Activated T-cell treated with anti-CD3 and anti-CD28 coated beads, Interleukin-2, amount 50 U/mL, for 24 hours (primary cell): ENCODE data around the gene SANBR.

Experiments
- DNase-seq: peaks from one replicate; pipeline ENCODE4 v3.0.0-alpha.2; 2020
- H3K27ac Mint-ChIP-seq: 2 replicates; pipeline ENCODE4 v1.8.0; 2020; ENCODE audit warnings: mild to moderate bottlenecking, mixed read lengths
- H3K27me3 Mint-ChIP-seq: 2 replicates; pipeline ENCODE4 v1.8.0; 2020; ENCODE audit warnings: mixed read lengths
- H3K36me3 Mint-ChIP-seq: 2 replicates; pipeline ENCODE4 v1.8.0; 2020; ENCODE audit warnings: low read depth, mixed read lengths
- H3K4me1 Mint-ChIP-seq: 2 replicates; pipeline ENCODE4 v1.8.0; 2020; ENCODE audit warnings: low read depth, mixed read lengths
- H3K4me3 Mint-ChIP-seq: 2 replicates; pipeline ENCODE4 v1.8.0; 2020; ENCODE audit warnings: mild to moderate bottlenecking, moderate library complexity, mixed read lengths
- H3K9me3 Mint-ChIP-seq: 2 replicates; pipeline ENCODE4 v1.8.0; 2020; ENCODE audit warnings: mixed read lengths

The SANBR gene

DNA sequence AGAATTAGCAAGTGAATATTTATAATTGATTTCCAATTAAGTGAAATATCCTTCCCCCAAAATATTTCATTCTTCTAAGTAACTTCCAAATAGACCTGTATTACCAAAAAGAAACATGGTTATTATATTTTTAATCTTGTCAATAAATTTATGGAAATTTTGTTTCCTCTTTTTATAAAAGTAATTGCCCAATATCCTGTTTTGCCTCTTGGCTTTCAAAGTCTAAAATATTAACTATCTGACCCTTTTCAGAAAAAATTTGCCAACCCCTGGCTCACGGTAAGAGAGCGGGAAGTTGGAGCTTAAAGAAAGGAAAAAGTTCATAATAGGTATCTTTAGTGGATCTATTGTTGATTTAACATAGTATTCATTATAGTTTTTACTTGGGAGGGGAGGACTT is 20.4 kb upstream of the SANBR start:
- peaks cover 68% of the 10 kb centered on the region for H3K36me3 Mint-ChIP-seq
- H3K27ac Mint-ChIP-seq = no peak overlapping the region
- DNase-seq = no peak
- no peak overlapping the region for H3K4me3 Mint-ChIP-seq
- peaks cover 23% of the 10 kb centered on the region for H3K4me1 Mint-ChIP-seq
- H3K27me3 Mint-ChIP-seq = no peaks in the 10 kb centered on the region
- H3K9me3 Mint-ChIP-seq = no peaks in the 10 kb centered on the region

DNA sequence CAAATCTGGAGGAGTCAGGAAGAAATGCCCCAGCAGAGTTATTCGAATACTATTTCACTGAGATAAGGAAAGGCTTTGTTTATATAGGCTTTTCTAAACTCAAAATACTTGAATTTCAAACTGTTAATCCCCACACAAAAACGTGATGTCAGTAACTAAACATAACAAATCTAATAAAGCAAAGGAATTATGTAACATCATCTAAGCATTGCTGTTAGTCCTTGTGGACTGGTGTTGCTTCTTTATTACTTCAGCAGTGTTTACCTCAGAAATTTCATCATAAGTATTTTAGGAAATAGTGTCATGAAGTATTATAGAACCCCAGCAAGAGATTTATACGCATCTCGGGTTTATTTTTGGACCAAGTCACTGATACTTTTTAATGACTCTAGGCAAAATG is 19.7 kb upstream of the SANBR start:
- Mint-ChIP-seq H3K27ac (no peak overlapping the region), H3K4me1 (peaks cover 21% of the 10 kb centered on the region), H3K36me3 (peaks cover 74% of the 10 kb centered on the region), H3K9me3 (no peaks in the 10 kb centered on the region), H3K27me3 (no peaks in the 10 kb centered on the region), H3K4me3 (no peak overlapping the region)
- DNase-seq = no peak

DNA sequence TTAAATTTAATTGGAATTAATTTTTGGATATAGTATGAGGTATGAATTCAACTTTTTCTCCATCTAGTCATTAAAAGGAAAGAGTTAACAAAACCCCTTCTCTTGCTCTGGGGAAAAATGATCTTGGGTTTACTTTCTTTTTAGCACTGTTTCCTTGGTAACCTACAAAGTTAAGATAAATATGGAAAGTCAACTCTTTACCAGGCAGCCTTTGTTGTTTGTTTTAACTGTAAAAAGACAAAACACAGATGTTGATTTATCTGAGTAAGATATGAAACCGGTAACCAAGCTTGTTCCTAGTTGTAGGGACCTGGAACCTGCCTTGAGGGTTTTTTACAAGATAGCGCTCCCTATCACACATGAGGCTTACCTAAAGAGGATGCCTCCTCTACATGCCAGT is 10.1 kb upstream of the SANBR start:
- H3K27ac Mint-ChIP-seq = no peak overlapping the region
- no peaks in the 10 kb centered on the region for H3K9me3 Mint-ChIP-seq
- H3K36me3 Mint-ChIP-seq = peaks cover 30% of the 10 kb centered on the region

DNA sequence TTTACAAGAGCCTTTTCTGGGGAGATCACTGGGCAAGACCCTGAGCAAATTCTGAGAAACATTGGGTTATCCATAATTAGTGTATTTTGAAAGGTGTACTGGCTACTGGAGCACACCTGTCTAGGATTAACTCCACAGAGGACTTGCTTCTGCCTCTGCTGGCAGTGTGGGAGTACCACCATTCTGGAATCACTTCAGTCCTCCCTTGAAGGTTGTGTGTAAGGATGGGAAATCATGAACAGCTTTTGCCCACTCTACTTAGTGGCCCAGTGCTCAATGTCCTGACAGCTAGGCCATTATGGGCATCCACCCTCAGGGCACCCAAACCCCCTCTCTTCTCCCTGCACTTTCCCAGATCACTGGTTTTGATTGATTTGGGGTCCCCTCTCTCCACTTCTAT is 8.1 kb upstream of the SANBR start:
- Mint-ChIP-seq H3K4me1 (peaks cover 2% of the 10 kb centered on the region), H3K27ac (no peak overlapping the region), H3K9me3 (no peaks in the 10 kb centered on the region), H3K4me3 (no peak overlapping the region), H3K27me3 (no peaks in the 10 kb centered on the region), H3K36me3 (peaks cover 21% of the 10 kb centered on the region)
- DNase-seq = no peak

More for the DNA sequence above, 10.1 kb upstream of the SANBR start:
- no peak for DNase-seq
- Mint-ChIP-seq H3K4me1 (peaks cover 2% of the 10 kb centered on the region), H3K4me3 (no peak overlapping the region), H3K27me3 (no peaks in the 10 kb centered on the region)

DNA sequence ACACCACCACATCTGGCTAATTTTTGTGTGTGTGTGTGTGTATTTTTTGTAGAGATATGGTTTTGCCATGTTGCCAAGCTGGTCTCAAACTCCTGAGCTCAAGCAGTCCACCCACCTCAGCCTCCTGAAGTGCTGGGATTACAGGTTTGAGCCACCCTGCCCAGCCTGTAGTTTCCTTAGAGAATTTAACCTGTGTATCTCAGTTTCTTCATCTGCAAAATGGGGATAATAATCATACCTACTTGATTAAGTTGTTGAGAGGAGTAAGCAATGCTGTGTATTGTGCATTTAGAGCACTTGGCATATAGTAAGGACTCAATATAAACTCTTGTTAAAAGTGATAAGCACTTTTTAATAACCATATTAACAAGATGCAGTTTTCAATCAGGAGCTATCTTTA is 6.3 kb upstream of the SANBR start:
- H3K9me3 Mint-ChIP-seq = no peaks in the 10 kb centered on the region
- H3K4me3 Mint-ChIP-seq = no peak overlapping the region
- DNase-seq = no peak
- peaks cover 2% of the 10 kb centered on the region for H3K4me1 Mint-ChIP-seq
- no peak overlapping the region for H3K27ac Mint-ChIP-seq
- H3K27me3 Mint-ChIP-seq = no peaks in the 10 kb centered on the region
- peaks cover 15% of the 10 kb centered on the region for H3K36me3 Mint-ChIP-seq

DNA sequence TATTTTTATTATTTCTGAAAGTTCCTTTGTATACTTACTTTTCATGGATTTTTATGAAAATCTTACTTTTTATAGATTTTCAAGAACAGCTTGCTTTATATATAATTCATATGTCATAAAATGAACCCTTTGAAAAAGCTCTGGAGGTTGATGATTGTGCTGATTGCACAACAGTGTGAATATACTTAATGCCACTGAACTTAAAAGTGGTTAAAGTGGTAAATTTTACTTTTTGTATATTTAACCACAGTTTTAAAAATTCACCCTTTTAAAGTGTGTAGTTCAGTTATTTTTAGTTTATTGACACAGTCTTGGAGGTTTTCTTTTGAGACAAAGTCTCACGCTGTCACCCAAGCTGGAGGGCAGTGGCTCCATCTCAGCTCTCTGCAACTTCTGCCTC is 8.4 kb downstream of the SANBR start:
- Mint-ChIP-seq H3K27me3 (no peaks in the 10 kb centered on the region), H3K4me1 (no peaks in the 10 kb centered on the region)
- DNase-seq = no peak

DNA sequence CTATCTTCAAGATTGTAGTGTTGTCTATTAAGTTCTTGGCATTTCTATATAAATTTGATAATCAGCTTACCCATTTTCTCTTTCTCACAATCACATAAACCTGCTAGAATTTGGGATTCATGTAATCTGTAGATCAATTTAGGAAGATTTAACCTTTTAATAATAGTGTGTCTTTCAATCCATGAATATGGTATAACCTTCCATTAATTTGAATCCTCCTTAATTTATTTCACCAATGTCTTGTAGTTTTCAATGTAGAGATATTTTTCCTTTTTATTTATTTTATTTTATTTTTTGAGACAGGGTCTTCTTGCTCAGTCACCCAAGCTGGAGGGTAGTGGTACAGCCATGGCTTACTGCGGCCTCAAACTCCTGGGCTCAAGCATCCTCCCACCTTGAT is 20.2 kb downstream of the SANBR start:
- H3K27ac Mint-ChIP-seq = no peak overlapping the region
- no peaks in the 10 kb centered on the region for H3K27me3 Mint-ChIP-seq
- H3K36me3 Mint-ChIP-seq = no peaks in the 10 kb centered on the region
- no peak overlapping the region for H3K4me3 Mint-ChIP-seq
- no peak for DNase-seq
- no peaks in the 10 kb centered on the region for H3K4me1 Mint-ChIP-seq
- no peaks in the 10 kb centered on the region for H3K9me3 Mint-ChIP-seq

More for the DNA sequence above, 8.4 kb downstream of the SANBR start:
- Mint-ChIP-seq H3K36me3 (peaks cover 5% of the 10 kb centered on the region), H3K27ac (no peak overlapping the region), H3K9me3 (no peaks in the 10 kb centered on the region), H3K4me3 (no peak overlapping the region)

DNA sequence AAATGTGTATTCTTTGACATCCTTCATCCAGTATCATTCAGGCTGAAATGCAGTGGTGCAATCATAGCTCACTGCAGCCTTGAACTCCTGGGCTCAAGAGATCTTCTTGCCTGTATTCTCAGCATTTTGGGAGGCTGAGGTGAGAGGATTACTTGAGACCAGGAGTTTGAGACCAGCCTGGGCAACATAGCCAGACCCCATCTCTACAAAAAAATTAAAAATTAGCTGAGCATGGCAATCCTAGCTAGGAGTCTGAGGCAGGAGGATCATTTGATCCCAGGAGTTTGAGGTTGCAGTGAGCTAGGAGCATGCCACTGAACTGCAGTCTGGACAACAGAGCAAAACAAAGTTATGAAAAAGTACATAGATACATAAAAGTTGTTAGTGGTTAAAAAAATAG is 24.1 kb downstream of the SANBR start:
- DNase-seq = no peak
- H3K9me3 Mint-ChIP-seq = no peaks in the 10 kb centered on the region
- no peaks in the 10 kb centered on the region for H3K36me3 Mint-ChIP-seq
- no peak overlapping the region for H3K4me3 Mint-ChIP-seq
- no peak overlapping the region for H3K27ac Mint-ChIP-seq
- no peaks in the 10 kb centered on the region for H3K4me1 Mint-ChIP-seq
- H3K27me3 Mint-ChIP-seq = no peaks in the 10 kb centered on the region

DNA sequence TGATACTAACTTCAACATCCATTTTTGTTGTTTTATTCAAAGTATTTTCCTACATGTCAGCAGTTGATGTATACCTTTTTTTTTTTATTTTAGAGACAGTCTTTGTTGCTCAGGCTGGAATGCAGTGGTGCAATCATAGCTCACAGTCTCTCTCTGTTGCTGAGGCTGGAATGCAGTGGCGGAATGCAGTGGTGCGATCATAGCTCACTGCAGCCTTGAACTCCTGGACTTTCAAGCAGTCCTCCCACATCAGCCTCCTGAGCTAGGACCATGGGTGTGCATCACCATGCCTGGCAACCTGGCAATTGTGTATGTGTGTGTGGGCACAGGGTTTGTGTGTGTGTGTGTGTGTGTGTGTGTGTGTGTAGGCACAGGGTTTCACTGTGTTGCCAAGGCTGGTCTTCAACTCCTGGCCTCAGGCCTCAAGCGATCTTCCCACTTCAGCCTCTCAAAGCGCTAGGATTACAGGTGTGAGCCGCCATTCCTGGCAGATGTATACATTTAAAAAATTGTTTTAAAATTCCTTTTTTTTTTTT is 24.8 kb downstream of the SANBR start:
- DNase-seq = no peak
- no peaks in the 10 kb centered on the region for H3K27me3 Mint-ChIP-seq

DNA sequence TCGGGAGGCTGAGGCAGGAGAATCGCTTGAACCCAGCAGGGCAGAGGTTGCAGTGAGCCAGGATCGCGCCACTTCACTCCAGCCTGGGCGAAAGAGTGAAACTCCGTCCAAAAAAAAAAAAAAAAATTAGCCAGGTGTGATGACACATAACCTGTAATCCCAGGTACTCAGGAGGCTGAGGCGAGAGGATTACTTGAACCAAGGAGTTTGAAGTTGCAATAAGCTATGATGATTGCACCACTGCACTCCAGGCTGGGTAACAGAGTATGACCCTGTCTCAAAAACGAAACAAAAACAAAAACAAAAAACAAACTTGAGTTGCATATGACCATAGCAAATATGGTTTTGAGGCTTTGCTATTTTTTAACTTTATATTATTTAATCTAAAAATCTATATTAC is 25.8 kb downstream of the SANBR start:
- H3K27me3 Mint-ChIP-seq = no peaks in the 10 kb centered on the region
- H3K9me3 Mint-ChIP-seq = no peaks in the 10 kb centered on the region
- no peaks in the 10 kb centered on the region for H3K36me3 Mint-ChIP-seq
- DNase-seq = no peak
- H3K4me3 Mint-ChIP-seq = no peak overlapping the region
- H3K27ac Mint-ChIP-seq = no peak overlapping the region
- H3K4me1 Mint-ChIP-seq = no peaks in the 10 kb centered on the region

More for the DNA sequence above, 24.8 kb downstream of the SANBR start:
- Mint-ChIP-seq H3K4me1 (no peaks in the 10 kb centered on the region), H3K27ac (no peak overlapping the region), H3K36me3 (no peaks in the 10 kb centered on the region), H3K4me3 (no peak overlapping the region), H3K9me3 (no peaks in the 10 kb centered on the region)

DNA sequence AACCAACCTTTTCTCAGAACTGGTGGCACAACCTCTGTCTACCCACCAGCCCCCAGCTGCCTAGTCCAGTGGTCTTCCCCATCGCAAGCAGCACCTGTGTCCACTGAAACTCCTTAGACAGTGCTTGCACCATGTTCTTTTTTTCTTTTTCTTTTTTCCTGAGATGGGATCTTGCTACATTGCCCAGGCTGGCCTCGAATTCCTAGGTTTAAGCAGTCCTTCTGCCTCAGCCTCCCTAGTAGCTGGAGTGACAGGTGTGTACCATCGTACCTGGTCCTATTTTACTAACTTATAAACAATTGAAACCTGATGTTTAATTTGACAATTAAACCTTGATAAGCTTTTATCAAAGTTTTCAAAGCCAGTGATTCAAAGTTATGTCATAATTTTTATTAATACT is 30.8 kb downstream of the SANBR start:
- H3K4me1 Mint-ChIP-seq = no peaks in the 10 kb centered on the region
- H3K27me3 Mint-ChIP-seq = no peaks in the 10 kb centered on the region
- no peak for DNase-seq
- H3K27ac Mint-ChIP-seq = no peak overlapping the region
- H3K9me3 Mint-ChIP-seq = no peaks in the 10 kb centered on the region
- no peaks in the 10 kb centered on the region for H3K36me3 Mint-ChIP-seq
- H3K4me3 Mint-ChIP-seq = no peak overlapping the region

DNA sequence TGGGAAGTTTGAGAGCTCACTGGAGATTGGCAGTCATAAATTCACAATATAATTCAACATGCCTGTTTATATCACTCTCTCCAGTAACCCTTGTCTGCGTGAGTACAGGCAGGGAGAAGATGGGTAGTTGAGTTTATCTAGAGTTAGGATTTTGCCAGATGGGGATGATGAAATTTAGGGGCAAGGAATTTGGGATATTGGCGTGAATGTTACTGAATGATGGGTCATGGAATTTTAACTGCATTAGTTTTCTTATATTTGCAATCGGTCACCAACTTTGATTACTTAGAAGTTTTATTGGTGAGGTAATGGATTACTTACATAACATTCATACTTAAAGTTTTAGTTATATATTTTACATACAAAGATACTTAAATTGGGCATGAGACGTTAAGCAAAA is 35.1 kb downstream of the SANBR start:
- peaks cover 2% of the 10 kb centered on the region for H3K36me3 Mint-ChIP-seq
- no peaks in the 10 kb centered on the region for H3K27me3 Mint-ChIP-seq
- H3K4me1 Mint-ChIP-seq = no peaks in the 10 kb centered on the region
- no peak for DNase-seq
- no peak overlapping the region for H3K27ac Mint-ChIP-seq
- H3K9me3 Mint-ChIP-seq = no peaks in the 10 kb centered on the region
- H3K4me3 Mint-ChIP-seq = no peak overlapping the region

DNA sequence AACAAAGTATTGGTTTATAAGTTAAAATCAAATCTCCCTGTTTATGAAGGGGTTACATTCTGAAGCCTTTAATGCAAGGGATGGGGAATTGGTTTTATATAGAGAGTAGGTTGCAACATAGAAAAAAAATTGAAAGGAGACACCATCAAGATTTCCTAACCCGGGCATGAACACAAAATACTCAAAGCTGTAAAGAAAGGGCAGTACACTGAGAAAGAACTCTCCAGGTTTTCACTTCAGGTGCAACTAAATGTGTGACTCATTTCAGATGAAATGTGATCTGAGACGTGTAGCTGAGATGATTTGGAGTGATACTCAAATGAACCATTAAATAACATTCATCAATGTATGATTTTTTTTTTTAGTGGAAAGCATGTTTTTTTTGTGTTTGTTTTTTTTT is 43.6 kb downstream of the SANBR start:
- H3K4me1 Mint-ChIP-seq = no peaks in the 10 kb centered on the region
- no peak overlapping the region for H3K27ac Mint-ChIP-seq
- peaks cover 7% of the 10 kb centered on the region for H3K36me3 Mint-ChIP-seq
- DNase-seq = no peak
- H3K9me3 Mint-ChIP-seq = peaks cover 8% of the 10 kb centered on the region
- H3K4me3 Mint-ChIP-seq = no peak overlapping the region
- H3K27me3 Mint-ChIP-seq = no peaks in the 10 kb centered on the region

DNA sequence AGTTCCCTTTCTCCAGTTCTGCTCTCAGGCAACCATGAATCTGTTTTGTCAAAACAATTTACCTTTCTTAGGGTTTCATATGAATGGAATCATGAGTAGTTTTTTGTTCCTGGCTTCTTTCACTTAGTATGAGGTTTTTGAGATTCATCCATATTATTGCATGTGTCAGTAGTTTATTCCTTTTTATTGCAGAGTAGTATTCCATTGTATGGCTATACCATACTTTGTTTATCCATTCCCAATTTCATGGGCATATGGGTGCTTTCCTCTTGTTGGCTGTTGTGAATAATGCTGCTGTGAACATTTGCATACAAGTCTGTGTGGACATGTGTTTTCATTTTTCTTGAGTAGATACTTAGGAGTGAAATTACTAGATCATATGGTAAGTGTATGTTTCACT is 46.0 kb downstream of the SANBR start:
- H3K27ac Mint-ChIP-seq = no peak overlapping the region

DNA sequence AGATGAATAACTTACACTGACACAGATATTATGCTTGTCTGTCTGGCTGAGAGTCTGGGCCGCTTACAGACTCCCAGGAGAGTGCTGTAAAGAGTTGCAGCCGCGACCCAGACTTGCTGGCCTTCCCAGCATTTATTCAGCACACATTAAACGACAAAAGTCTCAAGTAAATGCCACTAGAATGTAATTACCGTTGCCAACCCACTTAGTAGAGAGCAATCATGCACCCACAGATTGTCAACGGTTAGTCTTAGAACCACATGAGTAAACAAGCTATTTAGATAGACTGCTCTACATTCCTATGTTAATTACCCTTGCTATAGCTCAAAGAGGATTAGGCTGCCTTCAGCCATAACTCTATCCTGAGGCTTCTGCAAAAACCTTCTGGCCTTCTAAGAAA is 48.5 kb downstream of the SANBR start:
- peaks cover 9% of the 10 kb centered on the region for H3K36me3 Mint-ChIP-seq
- peaks cover 8% of the 10 kb centered on the region for H3K9me3 Mint-ChIP-seq
- H3K27me3 Mint-ChIP-seq = no peaks in the 10 kb centered on the region
- no peak overlapping the region for H3K4me3 Mint-ChIP-seq
- peaks cover 11% of the 10 kb centered on the region for H3K4me1 Mint-ChIP-seq
- no peak overlapping the region for H3K27ac Mint-ChIP-seq
- DNase-seq = no peak

More for the DNA sequence above, 46.0 kb downstream of the SANBR start:
- H3K27me3 Mint-ChIP-seq = no peaks in the 10 kb centered on the region
- H3K36me3 Mint-ChIP-seq = peaks cover 7% of the 10 kb centered on the region
- H3K4me3 Mint-ChIP-seq = no peak overlapping the region
- peaks cover 8% of the 10 kb centered on the region for H3K9me3 Mint-ChIP-seq
- no peaks in the 10 kb centered on the region for H3K4me1 Mint-ChIP-seq
- DNase-seq = no peak
